GM23338 (cell line): ENCODE results near the gene SRGAP2B. TPM values are rescaled to one million over a fixed set of nuclear protein-coding genes. Genes with fewer than 3 reads are reported as not detected.
"Not testable (repeated sequence)": the region's sequence is repeated elsewhere in the genome, so short reads cannot be mapped to it uniquely, and the experiment has no call there.

Source experiments
- ATAC-seq: fragments of 200-7000 bp; cut with Tn5 transposase; 3 replicates; pipeline ENCODE4 v1.9.1; 2020
- DNase-seq: peaks from one replicate; pipeline ENCODE4 v3.0.0-alpha.2; 2015; ENCODE audit warnings: low spot score
- H2AFZ ChIP-seq: fragments of 200-600 bp; sonication (generic); 2 replicates; pipeline ENCODE4 v1.8.0; 2016; ENCODE audit warnings: antibody characterized with exemption, mild to moderate bottlenecking, moderate library complexity
- H3F3A ChIP-seq: fragments of 200-600 bp; sonication (generic); replicated peaks from 2 replicates; pipeline ENCODE4 v1.8.0; 2017; ENCODE audit warnings: antibody characterized with exemption, mixed run types, low read depth
- H3K27ac ChIP-seq: fragments of 200-600 bp; sonication (generic); 2 replicates; pipeline ENCODE4 v1.6.1; 2016; ENCODE audit warnings: low read depth
- H3K27me3 ChIP-seq: fragments of 200-600 bp; sonication (generic); 2 replicates; pipeline ENCODE4 v1.8.0; 2016; ENCODE audit warnings: mild to moderate bottlenecking, mixed run types, moderate library complexity; ENCODE audit not compliant: insufficient read depth
- H3K36me3 ChIP-seq: fragments of 200-600 bp; sonication (generic); 2 replicates; pipeline ENCODE4 v1.8.0; 2016; ENCODE audit warnings: mild to moderate bottlenecking; ENCODE audit not compliant: insufficient read depth
- H3K4me1 ChIP-seq: fragments of 200-600 bp; sonication (generic); 2 replicates; pipeline ENCODE4 v1.8.0; 2016; ENCODE audit warnings: mild to moderate bottlenecking, moderate library complexity; ENCODE audit not compliant: insufficient read depth
- H3K4me2 ChIP-seq: fragments of 200-600 bp; sonication (generic); 2 replicates; pipeline ENCODE4 v1.7.1; 2017; ENCODE audit warnings: mixed run types
- H3K4me3 ChIP-seq: fragments of 200-600 bp; sonication (generic); 2 replicates; pipeline ENCODE4 v1.6.1; 2016; ENCODE audit warnings: mixed run types
- H3K79me2 ChIP-seq: fragments of 200-600 bp; sonication (generic); replicated peaks from 2 replicates; pipeline ENCODE4 v1.8.0; 2017; ENCODE audit warnings: mild to moderate bottlenecking; ENCODE audit not compliant: insufficient read depth
- H3K9me2 ChIP-seq: fragments of 200-600 bp; sonication (generic); 2 replicates; pipeline ENCODE4 v1.8.0; 2017; ENCODE audit not compliant: insufficient read depth
- H4K20me1 ChIP-seq: fragments of 200-600 bp; sonication (generic); replicated peaks from 2 replicates; pipeline ENCODE4 v1.8.0; 2017; ENCODE audit warnings: mild to moderate bottlenecking; ENCODE audit not compliant: insufficient read depth
- H3K27ac Mint-ChIP-seq: 2 replicates; pipeline ENCODE4 v1.8.0; 2020; ENCODE audit warnings: inconsistent platforms, mild to moderate bottlenecking, moderate library complexity, mixed read lengths
- H3K27me3 Mint-ChIP-seq: 3 replicates; pipeline ENCODE4 v1.8.0; 2022; ENCODE audit warnings: low read depth, mild to moderate bottlenecking, moderate library complexity, mixed read lengths, inconsistent platforms; ENCODE audit not compliant: insufficient read depth, poor library complexity
- H3K36me3 Mint-ChIP-seq: 3 replicates; pipeline ENCODE4 v1.8.0; 2021; ENCODE audit warnings: low read depth, mild to moderate bottlenecking, inconsistent platforms, moderate library complexity, mixed read lengths
- H3K4me1 Mint-ChIP-seq: 3 replicates; pipeline ENCODE4 v1.8.0; 2020; ENCODE audit warnings: mild to moderate bottlenecking, inconsistent platforms, mixed read lengths
- H3K4me3 Mint-ChIP-seq: 3 replicates; pipeline ENCODE4 v1.8.0; 2021; ENCODE audit warnings: moderate library complexity, mild to moderate bottlenecking, inconsistent platforms, mixed read lengths
- H3K9me3 Mint-ChIP-seq: 3 replicates; pipeline ENCODE4 v1.8.0; 2020; ENCODE audit warnings: moderate library complexity, mild to moderate bottlenecking, inconsistent platforms, mixed read lengths
- long read RNA-seq: library from polyadenylated mRNA; unstranded; transcript quantifications from one replicate; pipeline ENCODE4 v2.0.0, GENCODE V29; 2020; ENCODE audit not compliant: unreplicated experiment
- polyA plus RNA-seq: library from polyadenylated mRNA; unstranded; fragments of >200 nt; fragmentation: Nextera tagmentation; extraction: Ambion mirVana; gene quantifications from 2 replicates; pipeline ENCODE4 v1.2.1, GENCODE V29; 2016
- total RNA-seq: library from RNA; depleted of rRNA; stranded (reverse); fragments of >200 nt; shearing (Covaris generic); gene quantifications from 2 replicates; pipeline ENCODE4 v1.2.3, GENCODE V29; 2014; rRNA removed

SRGAP2B gene
- total RNA-seq (16.3 and 28.8 TPM in 2 replicates), polyA plus RNA-seq (9.8 and 17.4 TPM in 2 replicates)
- long read RNA-seq, partial matches to known transcripts = 0 of 2 reads
- long read RNA-seq, other reads (novel, unspliced or antisense) = 2 of 2 reads

- H3K27me3 Mint-ChIP-seq, H3K27ac ChIP-seq, H3K36me3 Mint-ChIP-seq, H3K9me3 Mint-ChIP-seq, H3K36me3 ChIP-seq, DNase-seq, H3K4me1 Mint-ChIP-seq, H3K9me2 ChIP-seq, H3K27ac Mint-ChIP-seq, H3K27me3 ChIP-seq, H3F3A ChIP-seq, H4K20me1 ChIP-seq, H2AFZ ChIP-seq, H3K79me2 ChIP-seq, H3K4me1 ChIP-seq: not testable (repeated sequence)
- peak within 1 kb of the TSS; percentile 75 for H3K4me2 ChIP-seq
- H3K4me3 ChIP-seq = peak within 1 kb of the TSS; percentile 55
- H3K4me3 Mint-ChIP-seq = peak within 1 kb of the TSS; percentile 64
- peak; percentile 71 for ATAC-seq
These were observed at the start of gene SRGAP2B, which contains the start of gene FAM72D for GRCh38 chr1:145095284-145096057. SRGAP2B (minus strand) TSS chr1:145095328; CDS start chr1:145092901, 2,427 bp downstream. FAM72D (plus strand) TSS chr1:145095974; CDS start chr1:145096848, 874 bp downstream.

GRCh38 chr1:145144264-145144913 is 49.3 kb upstream of the SRGAP2B start:
- not testable (repeated sequence) for H3F3A ChIP-seq
- peak; percentile 73 for ATAC-seq

GRCh38 chr1:145140549-145140948 is 45.4 kb upstream of the SRGAP2B start:
- H3K36me3 ChIP-seq, H2AFZ ChIP-seq, H3K4me3 ChIP-seq, H3K4me1 ChIP-seq, H3K9me3 Mint-ChIP-seq, H3K27ac ChIP-seq, H3K79me2 ChIP-seq, H3K4me2 ChIP-seq, H3K36me3 Mint-ChIP-seq, ATAC-seq, H4K20me1 ChIP-seq, H3K4me3 Mint-ChIP-seq, H3K4me1 Mint-ChIP-seq, DNase-seq, H3K9me2 ChIP-seq, H3K27me3 ChIP-seq, H3K27me3 Mint-ChIP-seq, H3K27ac Mint-ChIP-seq, H3F3A ChIP-seq: not testable (repeated sequence)

More at GRCh38 chr1:145144264-145144913, 49.3 kb upstream of the SRGAP2B start:
- H3K4me1 ChIP-seq, H3K27me3 Mint-ChIP-seq, H3K4me1 Mint-ChIP-seq, H3K4me3 ChIP-seq, H3K9me3 Mint-ChIP-seq, H3K79me2 ChIP-seq, H3K4me2 ChIP-seq, H3K4me3 Mint-ChIP-seq, H2AFZ ChIP-seq, DNase-seq, H3K27ac ChIP-seq, H3K36me3 ChIP-seq, H3K27me3 ChIP-seq, H3K9me2 ChIP-seq, H3K36me3 Mint-ChIP-seq, H4K20me1 ChIP-seq, H3K27ac Mint-ChIP-seq: not testable (repeated sequence)

GRCh38 chr1:145134476-145134875 is 39.3 kb upstream of the SRGAP2B start:
- not testable (repeated sequence) for H3K4me3 ChIP-seq, H3K36me3 Mint-ChIP-seq, ATAC-seq, H3K4me1 Mint-ChIP-seq, H2AFZ ChIP-seq, H4K20me1 ChIP-seq, H3K9me3 Mint-ChIP-seq, H3K36me3 ChIP-seq, H3K27ac ChIP-seq, H3K27ac Mint-ChIP-seq, H3K4me1 ChIP-seq, H3K9me2 ChIP-seq, H3K4me2 ChIP-seq, H3K79me2 ChIP-seq, H3K27me3 Mint-ChIP-seq, DNase-seq, H3F3A ChIP-seq, H3K4me3 Mint-ChIP-seq, H3K27me3 ChIP-seq

- H3K27me3 Mint-ChIP-seq, H2AFZ ChIP-seq, H4K20me1 ChIP-seq, H3K27ac Mint-ChIP-seq, H3K36me3 Mint-ChIP-seq, H3F3A ChIP-seq, H3K4me3 Mint-ChIP-seq, H3K4me3 ChIP-seq, H3K4me1 ChIP-seq, H3K9me2 ChIP-seq, H3K9me3 Mint-ChIP-seq, H3K27ac ChIP-seq, H3K27me3 ChIP-seq, H3K36me3 ChIP-seq, H3K4me2 ChIP-seq, H3K4me1 Mint-ChIP-seq, H3K79me2 ChIP-seq: not testable (repeated sequence)
- ATAC-seq = peak; percentile 81
- DNase-seq = peak; percentile 34
These were observed 33.8 kb upstream of the SRGAP2B start for GRCh38 chr1:145128697-145129469.

- not testable (repeated sequence) for ATAC-seq, H3K9me3 Mint-ChIP-seq, H3K27ac Mint-ChIP-seq
These were observed 32.0 kb upstream of the SRGAP2B start for GRCh38 chr1:145127144-145127543.

More at GRCh38 chr1:145127144-145127543, 32.0 kb upstream of the SRGAP2B start:
- H4K20me1 ChIP-seq, DNase-seq, H3K27me3 ChIP-seq, H3K79me2 ChIP-seq, H3K4me2 ChIP-seq, H3K4me3 Mint-ChIP-seq, H3F3A ChIP-seq, H3K27ac ChIP-seq, H3K36me3 ChIP-seq, H3K4me1 ChIP-seq, H3K4me3 ChIP-seq, H3K27me3 Mint-ChIP-seq, H3K9me2 ChIP-seq, H3K4me1 Mint-ChIP-seq, H3K36me3 Mint-ChIP-seq, H2AFZ ChIP-seq: not testable (repeated sequence)
